SU-DHL-6 (cell line): ENCODE data around the gene TMEM109.

Experiments
- H2AFZ ChIP-seq: fragments of 200-600 bp; sonication (generic); 2 replicates; pipeline ENCODE4 v1.6.1; 2014; ENCODE audit warnings: low read depth, mild to moderate bottlenecking, moderate library complexity, mixed read lengths, antibody characterized with exemption, low read length; ENCODE audit not compliant: severe bottlenecking
- H3F3A ChIP-seq: fragments of 200-600 bp; shearing (Covaris generic); 2 replicates; pipeline ENCODE4 v1.6.0; 2016; ENCODE audit warnings: antibody characterized with exemption, mild to moderate bottlenecking; ENCODE audit not compliant: insufficient read depth
- H3K27ac ChIP-seq: fragments of 200-600 bp; sonication (generic); 2 replicates; pipeline ENCODE4 v1.5.1; 2016; ENCODE audit warnings: low read depth, mild to moderate bottlenecking, low read length, moderate library complexity, mixed read lengths
- H3K27me3 ChIP-seq: fragments of 200-600 bp; sonication (generic), shearing (Covaris generic); 2 replicates; pipeline ENCODE4 v1.6.0; 2014; ENCODE audit warnings: mild to moderate bottlenecking, low read length
- H3K36me3 ChIP-seq: fragments of 200-600 bp; sonication (generic); 2 replicates; pipeline ENCODE4 v1.6.1; 2014; ENCODE audit warnings: mild to moderate bottlenecking, low read length, mixed read lengths
- H3K4me2 ChIP-seq: fragments of 300-600, 200-600 bp; shearing (Covaris generic), sonication (generic); 2 replicates; pipeline ENCODE4 v1.6.0; 2014; ENCODE audit warnings: low read length, low read depth, mild to moderate bottlenecking; ENCODE audit not compliant: poor library complexity, severe bottlenecking
- H3K4me3 ChIP-seq: fragments of 200-600 bp; sonication (generic); 2 replicates; pipeline ENCODE4 v1.5.1; 2014; ENCODE audit warnings: antibody characterized with exemption, low read length, mild to moderate bottlenecking, mixed read lengths; ENCODE audit not compliant: insufficient read depth, poor library complexity, severe bottlenecking
- H3K79me2 ChIP-seq: fragments of 200-600 bp; sonication (generic); 2 replicates; pipeline ENCODE4 v1.6.1; 2014; ENCODE audit warnings: mild to moderate bottlenecking, low read length, moderate library complexity; ENCODE audit not compliant: insufficient read depth
- H3K9ac ChIP-seq: fragments of 200-600 bp; sonication (generic); 2 replicates; pipeline ENCODE4 v1.7.0; 2014; ENCODE audit warnings: mild to moderate bottlenecking, low read length
- H3K9me2 ChIP-seq: fragments of 200-600 bp; sonication (generic); replicated peaks from 2 replicates; pipeline ENCODE4 v1.6.1; 2014; ENCODE audit warnings: low read length; ENCODE audit not compliant: insufficient read depth
- H3K9me3 ChIP-seq: fragments of 200-600 bp; sonication (generic); 2 replicates; pipeline ENCODE4 v1.6.1; 2014; ENCODE audit warnings: low read length, mixed read lengths; ENCODE audit not compliant: insufficient read depth
- H4K20me1 ChIP-seq: fragments of 200-600 bp; sonication (generic); 2 replicates; pipeline ENCODE4 v1.6.1; 2014; ENCODE audit warnings: low read depth, mild to moderate bottlenecking, antibody characterized with exemption, low read length, moderate library complexity, mixed read lengths
- CTCF ChIP-seq: fragments of 200-600 bp; sonication (generic); IDR thresholded peaks from one replicate; pipeline ENCODE4 v1.5.1; 2017; ENCODE audit warnings: antibody characterized with exemption, mild to moderate bottlenecking, low read length, moderate library complexity; ENCODE audit not compliant: insufficient read depth, poor library complexity, severe bottlenecking
- EZH2phosphoT487 ChIP-seq: fragments of 200-600 bp; sonication (generic), shearing (Covaris generic); conservative IDR thresholded peaks from 2 replicates; pipeline ENCODE4 v1.6.1; 2018; ENCODE audit warnings: mild to moderate bottlenecking, antibody characterized with exemption, low read length, moderate library complexity, mixed read lengths

Gene TMEM109

GRCh38 chr11:60878245-60879101, 35.5 kb upstream of the TMEM109 start:
- H4K20me1 ChIP-seq = no peaks in the 10 kb centered on the region
- TF ChIP-seq EZH2phosphoT487 (no peak), CTCF (no peak)
- H3K4me3 ChIP-seq = no peak overlapping the region
- H3K79me2 ChIP-seq = no peaks in the 10 kb centered on the region
- no peak overlapping the region for H3K9ac ChIP-seq
- no peaks in the 10 kb centered on the region; the same call in 1 of the 2 replicates for H3K36me3 ChIP-seq
- H3K4me2 ChIP-seq = no peak overlapping the region
- no peaks in the 10 kb centered on the region for H3K27me3 ChIP-seq
- no peak overlapping the region for H3K27ac ChIP-seq
- no peaks in the 10 kb centered on the region for H3F3A ChIP-seq
- H3K9me2 ChIP-seq = no peaks in the 10 kb centered on the region
- no peaks in the 10 kb centered on the region for H3K9me3 ChIP-seq
- H2AFZ ChIP-seq = no peak overlapping the region

DNA sequence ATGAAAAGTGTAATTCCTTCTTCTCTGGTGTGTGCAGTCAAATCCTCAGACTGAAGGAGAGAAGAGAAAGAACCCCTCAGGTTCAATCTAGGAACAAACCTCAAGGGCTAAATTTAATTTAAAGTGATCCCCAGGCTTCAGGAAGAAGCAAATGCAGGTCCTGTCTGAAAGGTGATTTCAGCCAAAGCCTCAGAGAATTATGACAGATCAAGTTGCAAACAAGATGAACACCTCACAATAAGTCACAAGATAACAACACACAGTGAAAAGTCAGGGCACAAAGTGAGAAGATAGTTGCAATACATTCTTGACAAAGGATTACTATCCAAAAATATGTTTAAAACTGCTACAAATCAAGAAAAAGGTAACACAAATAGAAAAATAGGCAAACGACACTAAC, 34.9 kb upstream of the TMEM109 start:
- Histone ChIP-seq H3K27me3 (no peaks in the 10 kb centered on the region), H3F3A (no peaks in the 10 kb centered on the region), H3K9me3 (no peaks in the 10 kb centered on the region), H3K36me3 (no peaks in the 10 kb centered on the region; the same call in 1 of the 2 replicates), H3K27ac (no peak overlapping the region), H3K9ac (no peak overlapping the region), H3K9me2 (no peaks in the 10 kb centered on the region), H3K4me2 (no peak overlapping the region), H3K4me3 (no peak overlapping the region), H4K20me1 (no peaks in the 10 kb centered on the region), H2AFZ (no peak overlapping the region), H3K79me2 (no peaks in the 10 kb centered on the region)
- TF ChIP-seq CTCF = no peak
- TF ChIP-seq EZH2phosphoT487 = no peak

DNA sequence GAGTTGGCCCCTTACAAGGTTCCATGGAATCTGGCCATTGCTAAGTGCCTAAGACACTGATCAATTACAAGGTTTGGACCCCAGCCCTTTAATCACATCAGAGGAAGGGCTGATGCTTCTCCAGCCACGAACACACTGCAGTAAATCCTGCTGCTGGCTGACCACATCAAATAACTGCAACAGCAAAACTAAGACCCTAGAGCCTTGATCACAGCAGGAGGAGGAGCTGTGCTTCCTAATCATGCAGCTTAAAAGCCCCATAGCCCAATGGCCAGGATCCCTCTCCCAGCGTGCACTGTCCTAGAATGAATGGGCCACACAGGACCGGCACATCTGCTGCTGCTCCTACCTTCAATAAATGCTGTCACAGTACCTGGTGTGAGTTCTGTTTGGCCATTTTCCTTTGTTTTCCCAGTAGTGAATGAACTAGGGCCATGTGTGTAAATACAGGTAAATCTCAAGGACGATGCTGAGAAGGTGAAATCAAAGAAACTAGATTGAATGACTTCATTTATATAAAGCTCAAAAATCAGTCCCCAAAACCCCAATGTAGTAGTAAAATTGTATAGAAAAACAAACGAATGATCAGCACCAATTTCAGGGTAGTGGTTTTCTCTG, 33.9 kb upstream of the TMEM109 start:
- H3K36me3 ChIP-seq = no peaks in the 10 kb centered on the region; the same call in 1 of the 2 replicates
- H3K79me2 ChIP-seq = no peaks in the 10 kb centered on the region
- no peaks in the 10 kb centered on the region for H4K20me1 ChIP-seq
- H3K27ac ChIP-seq = no peak overlapping the region
- no peak overlapping the region for H3K4me2 ChIP-seq
- no peaks in the 10 kb centered on the region for H3K9me3 ChIP-seq
- H3K9ac ChIP-seq = no peak overlapping the region
- no peak overlapping the region for H3K4me3 ChIP-seq
- no peak overlapping the region for H2AFZ ChIP-seq
- no peaks in the 10 kb centered on the region for H3F3A ChIP-seq
- TF ChIP-seq EZH2phosphoT487 (no peak), CTCF (no peak)
- no peaks in the 10 kb centered on the region for H3K27me3 ChIP-seq
- no peaks in the 10 kb centered on the region for H3K9me2 ChIP-seq
